ENCODE data around the gene GLI1. TPM values are rescaled to one million over a fixed set of nuclear protein-coding genes. Genes with fewer than 3 reads are reported as not detected.
A peak's percentile ranks its signal among the peaks of the same experiment; 100 is the strongest.
"Not testable (repeated sequence)": the region's sequence is repeated elsewhere in the genome, so short reads cannot be mapped to it uniquely, and the experiment has no call there.

Gene GLI1
- polyA plus RNA-seq, 1 of the 3 experiments (the other 2 are of a cell fraction) = 0.90 TPM

GRCh38 chr12:57426948-57427347, 32.6 kb upstream of the GLI1 start:
- H3K27ac ChIP-seq (ENCODE audit: low read depth in 2 of 2, low read length in 1 of 2); H3K4me2 ChIP-seq; H4K20me1 ChIP-seq (ENCODE audit: insufficient read depth); H3F3A ChIP-seq (replicated peaks; ENCODE audit: insufficient read depth); POLR2A ChIA-PET; H2AFZ ChIP-seq (ENCODE audit: low read depth); H3K9me2 ChIP-seq; H3K9me3 ChIP-seq; H3K4me3 ChIP-seq (ENCODE audit: low read depth in 2 of 2, low read length in 1 of 2); H3K36me3 ChIP-seq (replicated peaks in 1 of 2; ENCODE audit: control insufficient read depth in 1 of 2, insufficient read depth in 2 of 2, low read length in 1 of 2); H3K4me1 ChIP-seq (ENCODE audit: control insufficient read depth in 1 of 2, insufficient read depth in 2 of 2, low read depth in 1 of 2, low read length in 1 of 2); H3K27me3 ChIP-seq (ENCODE audit: insufficient read depth); DNase-seq; H3K9ac ChIP-seq: not testable (repeated sequence)
- peaks cover 78% of the 10 kb centered on the region for H3K79me2 ChIP-seq (ENCODE audit: insufficient read depth)
- WGBS (ENCODE audit: low lambda C conversion rate) = 96% methylated on average over 10 of the region's 10 CpGs
- CTCF ChIA-PET = interaction anchor here (0.6 to 2.7 kb wide), 3 partner anchors 25 to 119 kb away, joined by 3 to 12 read pairs (median 3); no protein-coding TSS in a partner anchor

GRCh38 chr12:57428965-57429364, 30.6 kb upstream of the GLI1 start:
- H3K9me2 ChIP-seq = no peaks in the 10 kb centered on the region
- H2AFZ ChIP-seq (ENCODE audit: low read depth) = no peak overlapping the region
- H3K4me1 ChIP-seq (ENCODE audit: control insufficient read depth in 1 of 2, insufficient read depth in 2 of 2, low read depth in 1 of 2, low read length in 1 of 2) = peaks cover 0 to 3% of the 10 kb centered on the region in 2 experiments; a peak in 1 of 4 replicates
- peaks cover 0 to 7% of the 10 kb centered on the region in 2 experiments for H3K36me3 ChIP-seq (replicated peaks in 1 of 2; ENCODE audit: control insufficient read depth in 1 of 2, insufficient read depth in 2 of 2, low read length in 1 of 2)
- no peak overlapping the region for H3K4me3 ChIP-seq (ENCODE audit: low read depth in 2 of 2, low read length in 1 of 2)
- peaks cover 9% of the 10 kb centered on the region for H3F3A ChIP-seq (replicated peaks; ENCODE audit: insufficient read depth)
- 91% methylated on average over 6 of the region's 6 CpGs for WGBS (ENCODE audit: low lambda C conversion rate)
- ChIA-PET CTCF (interaction anchor here (0.6 to 2.1 kb wide), 7 partner anchors 24 to 215 kb away, joined by 3 to 10 read pairs (median 4); partner anchors contain the start of genes GLI1 and INHBE), POLR2A (no interaction called here)
- no peaks in the 10 kb centered on the region for H3K9me3 ChIP-seq
- H3K9ac ChIP-seq = peak overlapping the region; percentile 82; the same call in 1 of the 2 replicates
- H4K20me1 ChIP-seq (ENCODE audit: insufficient read depth) = no peaks in the 10 kb centered on the region
- TF ChIP-seq NRF1 (IDR thresholded peaks at IDR 0.05; ENCODE audit: low read depth, low read length) (no peak), MEF2A (IDR thresholded peaks at IDR 0.05; ENCODE audit: borderline replicate concordance, low read depth) (no peak), USF2 (IDR thresholded peaks at IDR 0.05; ENCODE audit: borderline replicate concordance, low read depth, low read length) (no peak), EZH2phosphoT487 (IDR thresholded peaks at IDR 0.05; ENCODE audit: borderline replicate concordance, low read depth) (no peak), RAD21 (IDR thresholded peaks at IDR 0.05; ENCODE audit: low read length) (no peak), RXRA (IDR thresholded peaks at IDR 0.05; ENCODE audit: borderline replicate concordance, low read depth) (no peak), GABPA (IDR thresholded peaks at IDR 0.05; ENCODE audit: low read depth) (no peak), REST (IDR thresholded peaks at IDR 0.05; ENCODE audit: low read depth, low read length) (no peak), EP300 (IDR thresholded peaks at IDR 0.05; ENCODE audit: borderline replicate concordance in 1 of 2, low read depth in 1 of 2, low read length in 1 of 2) (no peak), ELF1 (IDR thresholded peaks at IDR 0.05) (no peak), NFIC (IDR thresholded peaks at IDR 0.05; ENCODE audit: borderline replicate concordance) (no peak), SIN3A (IDR thresholded peaks at IDR 0.05; ENCODE audit: borderline replicate concordance, low read depth, low read length) (no peak), FOSL2 (IDR thresholded peaks at IDR 0.05; ENCODE audit: borderline replicate concordance, low read depth) (no peak), TAF1 (IDR thresholded peaks at IDR 0.05; ENCODE audit: borderline replicate concordance, low read depth, low read length) (no peak), RFX5 (IDR thresholded peaks at IDR 0.05; ENCODE audit: low read length) (no peak)
- no peaks in the 10 kb centered on the region for H3K27me3 ChIP-seq (ENCODE audit: insufficient read depth)
- H3K4me2 ChIP-seq = peak overlapping the region; percentile 78
- H3K27ac ChIP-seq (ENCODE audit: low read depth in 2 of 2, low read length in 1 of 2) = no peak overlapping the region; a peak in 1 of 4 replicates
- no peak for DNase-seq
- H3K79me2 ChIP-seq (ENCODE audit: insufficient read depth) = peaks cover 59% of the 10 kb centered on the region

Data from SK-N-SH (cell line).